Liver (tissue), 9 donors: Measurements from ENCODE around the gene MXD3. TPM values are rescaled to one million over a fixed set of nuclear protein-coding genes. Genes with fewer than 3 reads are reported as not detected.

Source experiments
- DNase-seq: peaks from one replicate; pipeline ENCODE4 v3.0.0-alpha.2; 2017; ENCODE audit warnings: low spot score
- H3K27ac ChIP-seq, 2 donors: one replicate each; pipeline ENCODE4 v1.7.0; 2013; ENCODE audit warnings: inconsistent platforms in 2 of 2, low read length in 2 of 2, control low read depth in 1 of 2, low read depth in 1 of 2, mild to moderate bottlenecking in 1 of 2
- H3K27me3 ChIP-seq, 4 donors: one replicate each; pipeline versions ENCODE4 v1.6.1 to v1.7.0; 2013; ENCODE audit warnings: low read length in 3 of 4, inconsistent platforms in 1 of 4, mild to moderate bottlenecking in 1 of 4, moderate library complexity in 1 of 4; ENCODE audit not compliant: control insufficient read depth in 4 of 4, insufficient read depth in 4 of 4
- H3K36me3 ChIP-seq, 4 donors: one replicate each; pipeline versions ENCODE4 v1.6.1 to v1.7.0; 2013; ENCODE audit warnings: low read length in 3 of 4, mild to moderate bottlenecking in 3 of 4, low read depth in 1 of 4, moderate library complexity in 1 of 4; ENCODE audit not compliant: control insufficient read depth in 4 of 4, insufficient read depth in 3 of 4
- H3K4me1 ChIP-seq, 4 donors: one replicate each; pipeline versions ENCODE4 v1.6.1 to v1.7.0; 2013; ENCODE audit warnings: low read length in 3 of 4, mild to moderate bottlenecking in 3 of 4, moderate library complexity in 1 of 4; ENCODE audit not compliant: control insufficient read depth in 4 of 4, insufficient read depth in 4 of 4
- H3K4me3 ChIP-seq, 3 donors: one replicate each; pipeline versions ENCODE4 v1.6.1 to v1.7.0; 2013; ENCODE audit warnings: low read length in 3 of 3, control low read depth in 1 of 3, low read depth in 1 of 3, mild to moderate bottlenecking in 1 of 3
- H3K9ac ChIP-seq, 2 donors: one replicate each; pipeline ENCODE4 v1.7.0; 2013; ENCODE audit warnings: low read length in 2 of 2, mild to moderate bottlenecking in 2 of 2, moderate library complexity in 2 of 2, control low read depth in 1 of 2, low read depth in 1 of 2
- H3K9me3 ChIP-seq, 4 donors: one replicate each; pipeline versions ENCODE4 v1.6.1 to v1.7.0; 2013; ENCODE audit warnings: low read length in 3 of 4; ENCODE audit not compliant: control insufficient read depth in 4 of 4
- CTCF ChIP-seq: fragments of 150-350 bp; IDR thresholded peaks from 2 replicates; pipeline ENCODE4 v1.5.1; 2017; ENCODE audit warnings: improper control_type of control experiment, low read depth, low read length; ENCODE audit not compliant: missing input control
- EGR1 ChIP-seq, 2 donors: IDR thresholded peaks; 2 replicates each; pipeline ENCODE4 v1.6.1; 2016 to 2018; ENCODE audit warnings: antibody characterized with exemption in 2 of 2, low read depth in 2 of 2
- FOXA1 ChIP-seq: IDR thresholded peaks from 2 replicates; pipeline ENCODE4 v1.6.1; 2016; ENCODE audit warnings: antibody characterized with exemption
- FOXA2 ChIP-seq: IDR thresholded peaks from 2 replicates; pipeline ENCODE4 v1.6.1; 2016; ENCODE audit warnings: antibody characterized with exemption
- GABPA ChIP-seq, 2 donors: IDR thresholded peaks in 1 of 2; conservative IDR thresholded peaks in 1 of 2; 2 replicates each; pipeline ENCODE4 v1.6.1; 2016; ENCODE audit warnings: antibody characterized with exemption in 2 of 2, mild to moderate bottlenecking in 1 of 2, moderate library complexity in 1 of 2
- HNF4A ChIP-seq, 2 donors: conservative IDR thresholded peaks; 2 replicates each; pipeline ENCODE4 v1.6.1; 2016; ENCODE audit warnings: antibody characterized with exemption in 2 of 2, mild to moderate bottlenecking in 2 of 2
- HNF4G ChIP-seq: IDR thresholded peaks from 2 replicates; pipeline ENCODE4 v1.6.1; 2016; ENCODE audit warnings: antibody characterized with exemption
- JUND ChIP-seq, 2 donors: IDR thresholded peaks; 2 replicates each; pipeline ENCODE4 v1.6.1; 2016; ENCODE audit warnings: antibody characterized with exemption in 2 of 2
- MAX ChIP-seq: IDR thresholded peaks from 2 replicates; pipeline ENCODE4 v1.6.1; 2016; ENCODE audit warnings: antibody characterized with exemption
- NR2F2 ChIP-seq: IDR thresholded peaks from 2 replicates; pipeline ENCODE4 v1.6.1; 2016; ENCODE audit warnings: antibody characterized with exemption
- RAD21 ChIP-seq, 2 donors: IDR thresholded peaks; 2 replicates each; pipeline ENCODE4 v1.6.1; 2016; ENCODE audit warnings: antibody characterized with exemption in 2 of 2, mild to moderate bottlenecking in 2 of 2
- REST ChIP-seq: IDR thresholded peaks from 2 replicates; pipeline ENCODE4 v1.6.1; 2016; ENCODE audit warnings: antibody characterized with exemption, mild to moderate bottlenecking
- RXRA ChIP-seq, 2 donors: IDR thresholded peaks; 2 replicates each; pipeline ENCODE4 v1.6.1; 2017 to 2018; ENCODE audit warnings: antibody characterized with exemption in 2 of 2, mild to moderate bottlenecking in 1 of 2
- SP1 ChIP-seq: IDR thresholded peaks from 2 replicates; pipeline ENCODE4 v1.6.1; 2018; ENCODE audit warnings: antibody characterized with exemption, mild to moderate bottlenecking
- TAF1 ChIP-seq: conservative IDR thresholded peaks from 2 replicates; pipeline ENCODE4 v1.6.1; 2016; ENCODE audit warnings: antibody characterized with exemption, mild to moderate bottlenecking
- YY1 ChIP-seq: IDR thresholded peaks from 2 replicates; pipeline ENCODE4 v1.6.1; 2016; ENCODE audit warnings: antibody characterized with exemption, mild to moderate bottlenecking
- WGBS: extraction: QIAGEN DNeasy Blood & Tissue Kit; methylation state at CpG from one replicate; pipeline ENCODE4 v1.1.7; 2013; 5-methylcytosine and 5-hydroxymethylcytosine counted together
- polyA plus RNA-seq, 2 donors: library from polyadenylated mRNA; stranded (reverse) in 1 of 2; unstranded in 1 of 2; fragments of 200-250 nt in 1 of 2; fragments of >200 nt in 1 of 2; fragmentation: Nextera tagmentation in 1 of 2; extraction: Ambion mirVana in 1 of 2; gene quantifications; one replicate each; pipeline versions ENCODE4 v1.2.1 to v1.2.3, GENCODE V29; 2013 to 2015
- total RNA-seq, 2 donors: library from RNA; depleted of rRNA; stranded (reverse); fragments of >200 nt; gene quantifications; one replicate each; pipeline ENCODE4 v1.2.3, GENCODE V29; 2014
- TF ChIP-seq, protein P1 (sequence below): IDR thresholded peaks from 2 replicates; pipeline ENCODE4 v1.6.1; 2016; ENCODE audit warnings: antibody characterized with exemption
- TF ChIP-seq, protein P2 (sequence below): IDR thresholded peaks from 2 replicates; pipeline ENCODE4 v1.6.1; 2016; ENCODE audit warnings: antibody characterized with exemption
- donor health status: healthy.
- donor health status: healthy.
- donor health status: healthy.
- donor health status: healthy.
- donor health status: healthy.

Gene MXD3
- total and polyA plus RNA-seq, 4 donors = 1.9 to 36.8 (median 7.0) TPM

GRCh38 chr5:177297922-177298321 lies 13.8 kb downstream of the MXD3 start (continued):
- TF ChIP-seq YY1 (no peak), FOXA2 (no peak), RAD21 (IDR thresholded peaks at IDR 0.05) (no peak), SP1 (no peak), GABPA (IDR thresholded peaks at IDR 0.05 in 1 of 2, conservative IDR thresholded peaks at IDR 0.05 in 1 of 2) (no peak), EGR1 (IDR thresholded peaks at IDR 0.05; ENCODE audit: low read depth in 2 of 2) (no peak)
- TF ChIP-seq, protein P1, sequence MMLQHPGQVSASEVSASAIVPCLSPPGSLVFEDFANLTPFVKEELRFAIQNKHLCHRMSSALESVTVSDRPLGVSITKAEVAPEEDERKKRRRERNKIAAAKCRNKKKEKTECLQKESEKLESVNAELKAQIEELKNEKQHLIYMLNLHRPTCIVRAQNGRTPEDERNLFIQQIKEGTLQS = no peak

GRCh38 chr5:177296581-177296980 lies 15.1 kb downstream of the MXD3 start:
- H3K27me3 ChIP-seq = no peaks in the 10 kb centered on the region
- H3K4me1 ChIP-seq = peaks cover 4 to 12% (median 9%) of the 10 kb centered on the region in 4 donors
- TF ChIP-seq, protein P1 = no peak
- TF ChIP-seq RAD21 (IDR thresholded peaks at IDR 0.05) = no peak
- no peak for TF ChIP-seq HNF4G
- TF ChIP-seq JUND (IDR thresholded peaks at IDR 0.05) = no peak
- no peak for TF ChIP-seq TAF1
- no peak for TF ChIP-seq EGR1 (IDR thresholded peaks at IDR 0.05; ENCODE audit: low read depth in 2 of 2)
- TF ChIP-seq MAX = no peak
- no peak for TF ChIP-seq NR2F2
- TF ChIP-seq REST = no peak
- TF ChIP-seq RXRA (IDR thresholded peaks at IDR 0.05) = no peak
- no peak for TF ChIP-seq GABPA (IDR thresholded peaks at IDR 0.05 in 1 of 2, conservative IDR thresholded peaks at IDR 0.05 in 1 of 2)
- TF ChIP-seq FOXA1 = no peak
- no peak for TF ChIP-seq FOXA2
- no peak for TF ChIP-seq YY1
- TF ChIP-seq HNF4A (conservative IDR thresholded peaks at IDR 0.05) = no peak
- no peak for TF ChIP-seq CTCF
- TF ChIP-seq, protein P2, sequence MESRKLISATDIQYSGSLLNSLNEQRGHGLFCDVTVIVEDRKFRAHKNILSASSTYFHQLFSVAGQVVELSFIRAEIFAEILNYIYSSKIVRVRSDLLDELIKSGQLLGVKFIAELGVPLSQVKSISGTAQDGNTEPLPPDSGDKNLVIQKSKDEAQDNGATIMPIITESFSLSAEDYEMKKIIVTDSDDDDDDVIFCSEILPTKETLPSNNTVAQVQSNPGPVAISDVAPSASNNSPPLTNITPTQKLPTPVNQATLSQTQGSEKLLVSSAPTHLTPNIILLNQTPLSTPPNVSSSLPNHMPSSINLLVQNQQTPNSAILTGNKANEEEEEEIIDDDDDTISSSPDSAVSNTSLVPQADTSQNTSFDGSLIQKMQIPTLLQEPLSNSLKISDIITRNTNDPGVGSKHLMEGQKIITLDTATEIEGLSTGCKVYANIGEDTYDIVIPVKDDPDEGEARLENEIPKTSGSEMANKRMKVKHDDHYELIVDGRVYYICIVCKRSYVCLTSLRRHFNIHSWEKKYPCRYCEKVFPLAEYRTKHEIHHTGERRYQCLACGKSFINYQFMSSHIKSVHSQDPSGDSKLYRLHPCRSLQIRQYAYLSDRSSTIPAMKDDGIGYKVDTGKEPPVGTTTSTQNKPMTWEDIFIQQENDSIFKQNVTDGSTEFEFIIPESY = no peak
- WGBS = 59% methylated on average over 4 of the region's 4 CpGs
- H3K4me3 ChIP-seq = no peak overlapping the region
- H3K36me3 ChIP-seq = peaks cover 7 to 45% (median 41%) of the 10 kb centered on the region in 4 donors
- H3K9me3 ChIP-seq = no peaks in the 10 kb centered on the region
- H3K27ac ChIP-seq = peak overlapping the region in 1 of 2 donors; percentile 3
- DNase-seq = no peak
- no peak overlapping the region for H3K9ac ChIP-seq
